Brain pericyte (primary cell): Measurements from ENCODE around the gene FABP3.

ENCODE experiments used
- DNase-seq: peaks from one replicate; pipeline ENCODE4 v3.0.0-alpha.2; 2012; ENCODE audit warnings: low read depth, low spot score

Gene FABP3

GRCh38 chr1:31373056-31373896, at the start of gene FABP3:
TSS of gene FABP3 (minus strand) at chr1:31373076. CDS start at chr1:31373014, 62 bp downstream.
- DNase-seq, result peak; percentile 21

GRCh38 chr1:31421371-31422040, 48.6 kb upstream of the FABP3 start:
- DNase-seq, result no peak

GRCh38 chr1:31420716-31421115, 47.8 kb upstream of the FABP3 start:
- no peak for DNase-seq

- DNase-seq, result no peak
These were observed 45.9 kb upstream of the FABP3 start for GRCh38 chr1:31418626-31419323.

GRCh38 chr1:31417148-31417547, 44.3 kb upstream of the FABP3 start:
- DNase-seq, result no peak

GRCh38 chr1:31416101-31416736, 43.3 kb upstream of the FABP3 start:
- DNase-seq, result no peak

GRCh38 chr1:31415658-31416057, 42.8 kb upstream of the FABP3 start:
- DNase-seq, result no peak

- DNase-seq, result no peak
These were observed 42.1 kb upstream of the FABP3 start for GRCh38 chr1:31414980-31415370.

- no peak for DNase-seq
These were observed 40.6 kb upstream of the FABP3 start for GRCh38 chr1:31413405-31414001.

GRCh38 chr1:31412732-31413404, 40.0 kb upstream of the FABP3 start, which contains the start of gene SERINC2:
TSS of gene SERINC2 (plus strand) at chr1:31413213. CDS start at chr1:31413266, 53 bp downstream.
- DNase-seq, result no peak

- no peak for DNase-seq
These were observed 39.3 kb upstream of the FABP3 start for GRCh38 chr1:31412205-31412604.

- no peak for DNase-seq
These were observed 38.0 kb upstream of the FABP3 start for GRCh38 chr1:31410871-31411270.

GRCh38 chr1:31409946-31410858, 37.3 kb upstream of the FABP3 start:
- DNase-seq, result no peak

- no peak for DNase-seq
These were observed 36.0 kb upstream of the FABP3 start for GRCh38 chr1:31408788-31409318.

- no peak for DNase-seq
These were observed 34.3 kb upstream of the FABP3 start for GRCh38 chr1:31407029-31407626.

GRCh38 chr1:31405578-31406245, 32.8 kb upstream of the FABP3 start:
- no peak for DNase-seq

- no peak for DNase-seq
These were observed 28.4 kb upstream of the FABP3 start for GRCh38 chr1:31401241-31401640.

GRCh38 chr1:31400393-31400792, 27.5 kb upstream of the FABP3 start:
- no peak for DNase-seq

GRCh38 chr1:31399976-31400375, 27.1 kb upstream of the FABP3 start:
- no peak for DNase-seq
